ENCODE data around the gene CTH.
"Not testable (repeated sequence)": the region's sequence is repeated elsewhere in the genome, so short reads cannot be mapped to it uniquely, and the experiment has no call there.

Gene CTH

DNA sequence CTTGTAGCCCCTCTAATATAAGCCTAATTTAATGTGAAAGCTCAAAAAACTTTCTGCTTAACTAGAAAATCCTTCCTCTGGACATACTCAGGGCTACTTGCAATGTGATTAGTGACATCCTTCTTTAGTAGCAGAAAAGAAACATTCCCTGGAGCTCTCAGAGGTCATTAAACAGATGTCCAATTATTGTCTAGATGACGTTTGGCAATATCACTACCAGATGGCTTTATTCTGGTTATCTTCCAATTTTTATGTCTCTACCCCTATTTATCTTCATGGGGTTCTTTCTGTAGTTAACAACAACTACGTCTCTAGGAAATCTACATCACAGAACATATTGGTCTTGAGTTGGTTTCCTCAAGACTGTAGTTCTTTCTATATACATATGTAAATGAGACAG is 44.2 kb downstream of the CTH start:
- DNase-seq (ENCODE audit: low read depth): no peak

DNA sequence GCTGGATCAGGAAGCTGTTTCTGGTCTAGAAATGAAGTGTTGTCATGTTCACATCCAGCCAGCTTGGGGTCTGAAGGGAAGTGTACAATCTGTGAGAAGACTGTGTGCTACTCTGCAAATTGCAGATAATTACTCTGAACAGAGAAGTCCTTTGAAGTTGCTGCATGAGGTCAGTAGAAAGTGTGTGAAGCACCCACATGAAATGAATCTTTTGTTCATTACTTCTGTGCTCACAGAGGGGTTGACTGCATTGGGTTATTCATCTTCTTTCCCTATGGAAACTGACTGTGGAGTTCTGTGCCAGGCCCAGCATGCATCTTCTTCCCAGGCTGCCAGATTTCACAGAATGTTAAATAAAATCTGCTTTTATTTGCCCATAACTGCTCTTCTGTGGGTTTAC is 47.1 kb downstream of the CTH start:
- no peak for DNase-seq (ENCODE audit: low read depth)

DNA sequence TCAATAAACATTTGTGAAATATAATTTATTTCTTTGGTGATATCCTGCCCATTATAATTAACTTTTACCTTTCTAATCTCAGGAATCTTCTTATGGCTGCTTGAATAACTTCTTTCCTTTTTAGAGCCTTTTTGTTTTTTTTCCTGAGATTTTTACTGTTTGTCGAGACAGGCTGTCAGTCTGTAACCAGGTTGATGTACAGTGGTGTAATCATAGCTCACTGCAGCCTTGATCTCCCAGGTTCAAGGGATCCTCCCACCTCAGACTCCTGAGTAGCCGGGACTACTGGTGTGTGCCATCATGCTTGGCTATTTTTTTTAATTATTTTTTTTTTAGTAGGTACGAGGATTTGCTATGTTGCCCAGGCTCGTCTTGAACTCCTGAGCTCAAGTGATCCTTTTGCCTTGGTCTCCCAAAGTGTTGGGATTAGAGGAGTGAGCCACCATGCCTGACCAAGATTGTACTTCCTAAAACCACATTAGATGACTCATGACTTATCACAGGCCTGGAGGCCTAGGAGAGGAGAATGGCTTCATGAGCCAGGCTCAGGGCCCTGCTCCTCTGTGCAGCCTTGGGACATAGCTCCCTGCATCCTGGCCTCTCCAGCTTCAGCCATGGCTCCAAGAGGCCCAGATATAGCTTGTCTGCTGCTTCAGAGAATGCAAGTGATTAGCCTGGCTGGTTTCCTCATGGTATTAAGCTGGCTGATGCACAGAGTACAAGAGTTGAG is 48.6 kb downstream of the CTH start:
- no peak for DNase-seq (ENCODE audit: low read depth)

DNA sequence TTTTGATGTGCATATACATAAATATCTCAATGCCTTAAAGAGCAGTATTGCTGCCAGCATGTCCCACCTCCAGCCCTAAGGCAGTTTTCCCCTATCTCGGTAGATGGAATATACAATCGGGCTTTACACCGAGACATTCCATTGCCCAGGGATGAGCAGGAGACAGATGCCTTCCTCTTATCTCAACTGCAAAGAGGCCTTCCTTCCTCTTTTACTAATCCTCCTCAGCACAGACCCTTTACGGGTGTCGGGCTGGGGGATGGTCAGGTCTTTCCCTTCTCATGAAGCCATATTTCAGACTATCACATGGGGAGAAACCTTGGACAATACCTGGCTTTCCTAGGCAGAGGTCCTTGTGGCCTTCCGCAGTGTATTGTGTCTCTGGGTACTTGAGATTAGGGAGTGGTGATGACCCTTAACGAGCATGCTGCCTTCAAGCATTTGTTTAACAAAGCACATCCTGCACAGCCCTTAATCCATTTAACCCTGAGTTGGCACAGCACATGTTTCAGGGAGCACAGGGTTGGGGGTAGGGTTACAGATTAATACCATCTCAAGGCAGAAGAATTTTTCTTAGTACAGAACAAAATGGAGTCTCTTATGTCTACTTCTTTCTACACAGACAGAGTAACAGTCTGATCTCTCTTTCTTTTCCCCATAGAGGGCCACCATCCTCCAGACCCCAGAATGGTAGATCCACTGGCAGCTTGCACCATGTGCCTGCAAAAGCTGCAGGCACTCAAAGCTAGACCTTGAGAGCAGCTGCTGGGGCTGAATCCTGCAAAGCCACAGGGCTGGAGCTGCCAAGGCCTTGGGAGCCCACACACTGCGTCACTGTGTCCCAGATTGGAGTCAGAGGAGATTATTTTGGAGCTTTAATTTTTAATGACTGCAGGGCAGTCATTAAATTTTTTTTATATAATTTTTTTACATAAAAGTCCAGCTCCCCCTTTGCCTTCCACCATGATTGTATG is 50.0 kb downstream of the CTH start:
- DNase-seq (ENCODE audit: low read depth): not testable (repeated sequence)

DNA sequence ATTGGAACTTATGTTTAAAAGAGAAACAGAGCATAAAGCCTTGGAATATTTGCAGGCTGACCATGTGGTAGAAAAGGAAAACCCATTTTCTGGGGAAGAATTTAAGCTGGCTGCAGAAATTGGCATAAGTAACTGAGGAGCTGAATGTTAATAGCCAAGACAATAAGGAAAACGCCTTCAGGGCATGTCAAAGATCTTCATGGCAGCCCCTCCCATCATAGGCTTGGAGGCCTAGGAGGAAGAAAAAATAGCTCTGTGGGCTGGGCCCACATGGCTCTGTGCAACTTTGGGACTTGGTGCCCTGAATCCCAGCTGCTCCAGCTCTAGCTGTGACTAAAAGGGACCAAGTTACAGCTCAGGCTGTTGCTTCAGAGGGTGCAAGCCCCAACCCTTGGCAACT is 51.5 kb downstream of the CTH start:
- DNase-seq (ENCODE audit: low read depth): no peak

DNA sequence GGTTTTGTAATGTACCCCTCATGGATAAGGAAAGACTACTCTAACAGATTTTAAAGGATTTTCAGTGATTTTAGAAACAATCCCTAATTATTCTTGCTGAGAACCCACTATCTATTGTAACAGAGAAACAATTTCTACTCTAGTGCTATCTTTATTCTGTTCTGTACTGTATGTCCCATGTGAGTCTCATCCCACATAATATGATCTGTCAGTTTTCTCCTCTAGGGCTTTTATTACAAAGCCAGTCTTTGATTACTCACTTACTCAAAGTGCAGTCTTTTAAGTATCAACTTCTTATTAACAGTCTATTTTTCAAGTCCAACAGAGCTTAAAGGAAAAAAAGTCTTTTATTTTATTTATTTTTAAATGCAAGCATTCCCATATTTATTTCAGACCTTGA is 54.8 kb downstream of the CTH start:
- no peak for DNase-seq (ENCODE audit: low read depth)

DNA sequence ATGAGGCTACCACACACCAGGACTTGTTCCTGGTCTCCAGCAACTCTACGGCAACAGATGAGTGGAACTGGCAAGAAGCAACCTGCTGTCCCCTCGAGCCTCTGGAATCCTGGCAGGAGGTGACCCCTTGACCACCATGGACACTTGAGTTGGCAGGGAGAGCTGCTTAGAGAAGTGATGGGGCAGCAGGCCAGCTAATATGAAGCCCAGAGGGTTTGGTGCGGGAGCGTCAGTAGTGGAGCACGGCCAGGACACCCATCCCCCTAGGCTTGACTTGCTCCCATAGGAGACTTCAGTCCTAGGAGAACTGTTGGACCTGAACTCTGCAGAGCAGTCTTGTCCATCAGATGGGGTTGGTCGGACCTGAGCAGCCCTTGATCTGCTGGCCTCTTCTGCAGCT is 56.5 kb downstream of the CTH start:
- no peak for DNase-seq (ENCODE audit: low read depth)

DNA sequence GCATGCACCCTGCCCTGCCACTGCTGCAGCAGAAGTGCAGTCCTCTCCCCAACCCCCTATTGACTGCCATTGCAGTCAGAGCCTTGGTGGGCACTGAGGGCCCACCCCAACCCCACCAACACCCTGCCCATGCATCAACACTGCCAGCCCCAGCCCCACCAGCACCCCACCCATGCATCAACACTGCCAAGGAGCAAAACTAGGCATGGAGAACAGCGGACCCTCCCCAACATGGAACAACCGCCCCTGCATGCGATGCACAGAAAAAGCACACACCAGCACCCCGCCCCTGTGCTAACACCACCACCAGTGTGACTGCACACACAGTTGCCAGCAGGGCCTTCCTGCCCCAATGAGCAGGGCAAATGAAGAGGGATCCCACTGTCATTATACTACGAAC is 57.1 kb downstream of the CTH start:
- no peak for DNase-seq (ENCODE audit: low read depth)

DNA sequence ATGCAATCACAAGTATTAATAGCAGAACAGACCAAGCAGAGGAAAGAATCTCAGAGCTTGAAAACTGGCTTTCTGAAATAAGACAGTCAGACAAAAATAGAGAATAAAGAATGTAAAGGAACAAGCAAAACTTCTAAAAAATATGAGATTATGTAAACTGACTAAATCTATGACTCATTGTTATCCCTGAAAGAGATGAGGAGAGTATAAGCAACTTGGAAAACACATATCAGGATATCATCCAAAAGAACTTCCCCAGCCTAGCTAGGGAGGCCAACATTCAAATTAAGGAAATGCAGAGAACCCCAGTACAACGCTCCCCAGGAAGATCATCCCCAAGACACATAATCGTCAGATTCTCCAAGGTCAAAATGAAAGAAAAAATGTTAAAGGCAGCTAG is 58.1 kb downstream of the CTH start:
- not testable (repeated sequence) for DNase-seq (ENCODE audit: low read depth)

DNA sequence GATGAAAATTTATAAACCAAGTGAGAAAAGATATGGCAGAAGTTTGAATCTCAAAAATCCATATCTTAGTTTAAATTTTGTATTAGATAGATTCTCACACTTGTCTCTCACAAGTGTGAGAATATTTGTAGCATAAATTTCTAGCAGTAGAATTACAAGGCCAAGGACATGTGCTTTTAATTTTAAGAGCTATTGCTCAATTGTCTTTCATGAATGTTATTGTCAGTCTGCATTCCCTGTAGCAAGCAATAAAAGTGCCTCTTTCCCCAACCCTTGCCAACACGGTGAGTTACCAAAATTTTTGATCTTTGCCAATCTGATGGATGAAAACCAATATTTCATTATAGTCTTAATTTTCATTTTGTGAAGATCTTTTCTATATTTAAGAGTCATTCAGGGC is 64.0 kb downstream of the CTH start:
- DNase-seq (ENCODE audit: low read depth): no peak

DNA sequence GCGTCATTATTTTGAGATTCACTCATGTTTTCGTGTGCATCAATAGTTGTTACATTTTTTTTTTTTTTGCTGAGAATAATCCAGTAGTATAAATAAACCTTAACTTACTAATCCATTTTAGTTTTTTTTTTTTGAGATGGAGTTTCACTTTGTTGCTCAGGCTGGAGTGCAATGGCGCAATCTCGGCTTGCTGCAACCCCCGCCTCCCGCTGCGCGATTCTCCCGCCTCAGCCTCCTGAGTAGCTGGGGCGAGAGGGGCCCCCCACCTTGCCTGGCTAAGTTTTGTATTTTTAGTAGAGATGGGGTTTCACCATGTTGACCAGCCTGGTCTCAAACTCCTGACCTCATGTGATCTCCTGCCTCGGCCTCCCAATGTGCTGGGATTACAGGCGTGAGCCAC is 66.0 kb downstream of the CTH start:
- DNase-seq (ENCODE audit: low read depth): no peak

DNA sequence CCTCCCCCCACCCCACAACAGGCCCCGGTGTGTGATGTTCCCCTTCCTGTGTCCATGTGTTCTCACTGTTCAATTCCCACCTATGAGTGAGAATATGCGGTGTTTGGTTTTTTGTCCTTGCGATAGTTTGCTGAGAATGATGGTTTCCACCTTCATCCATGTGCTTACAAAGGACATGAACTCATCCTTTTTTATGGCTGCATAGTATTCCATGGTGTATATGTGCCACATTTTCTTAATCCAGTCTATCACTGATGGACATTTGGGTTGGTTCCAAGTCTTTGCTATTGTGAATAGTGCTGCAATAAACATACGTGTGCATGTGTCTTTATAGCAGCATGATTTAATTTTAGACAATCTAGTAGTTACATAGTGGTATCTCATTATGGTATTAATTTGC is 66.8 kb downstream of the CTH start:
- DNase-seq (ENCODE audit: low read depth): not testable (repeated sequence)

DNA sequence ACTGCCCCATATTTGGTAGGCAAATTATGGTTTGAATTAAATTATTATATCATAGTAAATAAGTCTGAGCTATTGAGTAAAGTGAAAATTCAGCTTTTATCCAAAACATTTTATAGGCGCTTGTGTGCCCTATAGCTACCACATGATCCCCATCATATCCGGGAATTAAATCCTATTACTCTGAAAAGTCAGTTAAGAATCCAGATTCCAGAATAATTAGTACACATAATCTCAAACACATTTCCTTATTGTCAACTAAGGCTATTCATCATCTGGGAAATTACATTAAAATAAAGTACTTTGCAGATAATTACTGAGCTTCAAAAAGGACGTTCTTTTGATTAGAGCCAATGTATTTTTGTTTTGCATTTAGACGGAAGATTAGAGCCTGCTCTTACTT is 72.3 kb downstream of the CTH start:
- DNase-seq (ENCODE audit: low read depth): no peak

DNA sequence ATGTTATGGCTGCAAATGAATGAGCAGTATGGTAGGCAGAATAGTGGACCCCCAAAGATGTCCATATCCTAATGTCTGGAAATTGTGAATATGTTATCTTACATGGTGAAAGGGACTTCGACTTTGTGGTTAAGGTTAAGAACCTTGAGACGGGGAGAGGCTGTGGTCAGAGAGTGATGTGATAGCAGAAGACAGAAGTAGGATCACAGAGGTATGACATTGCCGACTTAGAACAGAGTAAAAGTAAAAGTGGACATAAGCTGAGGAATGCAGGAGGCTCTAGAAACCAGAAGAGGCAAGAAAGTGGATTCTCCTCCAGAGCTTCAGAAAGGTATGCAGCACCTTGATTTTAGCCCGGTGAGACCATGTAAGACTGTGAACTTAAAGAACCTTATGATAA is 74.6 kb downstream of the CTH start:
- DNase-seq (ENCODE audit: low read depth): no peak

DNA sequence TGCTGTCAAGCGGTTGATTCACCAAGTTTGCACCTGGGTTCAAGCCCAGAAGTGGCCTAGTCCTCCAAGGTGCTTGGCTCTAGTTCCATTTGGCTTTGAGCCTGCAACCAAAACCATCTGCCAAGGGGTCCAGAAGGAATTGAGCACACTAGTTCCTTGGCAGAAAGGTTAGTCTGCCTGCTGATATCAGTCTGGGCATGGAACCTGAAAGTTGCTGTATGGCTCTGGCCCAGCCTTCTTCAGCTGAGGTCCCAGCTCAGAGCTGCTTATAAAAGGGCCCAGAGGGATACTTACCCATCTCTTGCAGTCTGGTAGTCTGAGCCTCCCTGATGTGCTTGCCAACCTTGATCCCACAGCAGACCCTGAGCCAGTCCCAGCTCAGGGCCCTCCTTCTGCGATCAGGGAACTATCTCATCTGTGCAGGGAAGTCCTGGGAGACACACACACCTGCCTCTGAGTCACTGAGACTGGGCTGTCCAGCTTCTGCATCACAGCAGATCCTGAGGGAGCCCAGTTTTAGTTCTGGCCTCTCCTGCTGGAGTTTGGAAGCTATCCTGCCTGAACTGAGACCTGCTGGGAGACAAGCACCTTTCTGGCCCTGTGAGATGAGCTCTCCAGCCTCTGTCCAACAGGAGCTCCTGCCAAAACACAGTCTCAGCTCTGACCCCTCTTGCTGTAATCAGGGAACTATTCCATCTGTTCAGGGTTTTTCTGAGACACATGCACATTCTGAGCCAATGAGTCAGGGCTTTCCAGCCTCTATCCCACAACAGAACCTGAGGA is 75.8 kb downstream of the CTH start:
- DNase-seq (ENCODE audit: low read depth): no peak

DNA sequence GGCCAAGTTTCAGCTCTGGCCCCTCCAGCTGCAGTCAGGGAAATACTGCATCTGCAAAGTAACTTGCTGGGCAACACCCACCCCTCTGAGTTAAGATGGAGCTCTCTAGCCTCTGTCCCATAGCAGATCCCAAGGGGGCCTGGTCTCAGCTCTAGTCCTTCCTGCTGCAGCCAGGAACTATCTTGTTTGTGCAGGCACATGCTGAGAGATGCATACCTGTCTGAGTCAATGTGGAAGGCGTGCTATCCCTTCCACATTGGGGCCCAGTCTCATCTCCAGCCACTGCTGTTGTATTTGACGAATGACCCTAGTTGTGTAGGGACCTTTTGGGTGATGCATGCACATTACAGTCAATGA is 76.4 kb downstream of the CTH start:
- no peak for DNase-seq (ENCODE audit: low read depth)

DNA sequence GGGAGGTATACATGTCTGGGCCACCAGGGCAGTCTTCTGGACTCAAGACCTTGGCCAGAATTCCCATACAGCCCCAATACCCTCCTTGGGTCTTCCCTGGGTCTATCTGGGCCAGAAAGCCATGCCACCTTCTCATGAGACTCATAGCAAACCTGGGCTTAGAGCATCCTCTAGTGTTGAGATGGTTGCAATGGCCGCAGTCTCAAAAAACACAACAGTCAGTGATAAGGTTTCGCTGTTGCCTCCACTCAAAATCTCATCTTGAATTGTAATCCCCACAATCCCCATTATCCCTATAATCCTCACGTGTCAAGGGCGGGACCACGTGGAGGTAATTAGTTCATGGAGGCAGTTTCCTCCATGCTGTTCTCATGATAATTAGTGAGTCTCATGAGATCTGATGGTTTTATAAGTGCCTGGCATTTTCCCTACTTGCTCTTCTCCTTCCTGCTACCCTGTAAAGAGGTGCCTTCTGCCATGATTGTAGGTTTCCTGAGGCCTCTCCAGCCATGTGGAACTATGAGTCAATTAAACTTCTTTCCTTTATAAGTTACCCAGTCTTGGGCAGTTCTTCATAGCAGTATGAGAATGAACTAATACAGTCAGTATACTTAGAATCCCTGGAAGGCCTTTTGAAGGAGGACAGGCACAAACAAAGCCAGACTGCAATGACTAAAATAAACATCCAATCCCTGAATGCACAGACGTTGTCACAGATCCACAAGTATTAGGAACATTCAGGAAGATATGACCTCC is 77.0 kb downstream of the CTH start:
- DNase-seq (ENCODE audit: low read depth): no peak
